Measurements from ENCODE around the gene UCP2. TPM values are rescaled to one million over a fixed set of nuclear protein-coding genes. Genes with fewer than 3 reads are reported as not detected.

The UCP2 gene
- total and polyA plus RNA-seq, 9 of the 15 experiments (the other 6 are each of a cell fraction or from before 2014, with no cell fraction given) = 19.2 to 216 (median 87.9) TPM

DNA sequence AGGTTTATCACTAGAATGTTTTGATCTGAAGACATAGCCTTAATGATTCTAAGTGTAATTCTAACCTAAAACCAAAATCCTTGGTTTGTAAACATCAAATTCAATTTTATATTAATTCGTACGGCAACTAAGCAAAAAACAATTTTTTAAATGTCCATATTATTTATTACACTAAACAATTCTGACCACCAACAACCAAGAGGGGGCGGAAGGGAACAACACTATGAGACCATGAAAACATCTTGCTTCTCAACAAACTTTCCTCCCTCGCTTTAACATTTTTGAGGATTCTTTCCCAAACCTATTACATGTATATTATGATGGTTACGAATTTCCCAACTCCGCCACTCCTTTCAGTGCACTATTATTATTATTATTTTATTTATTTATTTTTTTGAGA lies 6.5 kb upstream of the UCP2 start (continued):
- TF ChIP-seq ZFX (CRISPR knock-in tag; IDR thresholded peaks at IDR 0.05) (no peak), MCM7 (IDR thresholded peaks at IDR 0.05) (no peak)

DNA sequence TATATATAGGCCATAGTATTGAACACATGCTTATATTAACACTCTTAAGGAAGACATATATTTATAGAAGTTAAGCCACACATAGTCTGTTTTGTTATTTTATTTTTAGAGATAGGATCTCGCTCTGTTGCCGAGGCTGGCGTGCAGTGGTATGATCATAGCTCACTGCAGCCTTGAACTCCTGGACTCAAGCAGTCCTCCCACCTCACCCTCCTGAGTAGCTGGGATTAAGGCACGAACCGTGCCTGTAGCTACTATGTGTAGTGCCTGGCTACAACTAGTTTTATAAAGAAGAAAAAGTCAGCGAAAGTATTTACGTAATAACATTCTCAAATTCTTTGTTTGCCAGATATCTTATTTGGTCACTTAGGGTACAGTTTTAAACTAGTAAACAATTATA lies 5.6 kb upstream of the UCP2 start:
- Histone ChIP-seq H3K4me3 (no peak overlapping the region), H3K4me2 (ENCODE audit: insufficient read depth, low read length) (no peak overlapping the region), H3K27ac (ENCODE audit: extremely low read depth, low read depth, low read length) (no peak overlapping the region), H3K9me1 (ENCODE audit: control insufficient read depth, insufficient read depth, low read length) (no peaks in the 10 kb centered on the region), H3K79me2 (ENCODE audit: control insufficient read depth, insufficient read depth, low read length) (no peaks in the 10 kb centered on the region; the same call in 2 of the 3 replicates), H4K20me1 (replicated peaks; ENCODE audit: control insufficient read depth, insufficient read depth, low read length) (no peaks in the 10 kb centered on the region), H3K27me3 (ENCODE audit: control insufficient read depth in 2 of 2, insufficient read depth in 2 of 2, low read length in 2 of 2) (no peaks in the 10 kb centered on the region), H3K9ac (ENCODE audit: insufficient read depth in 1 of 2, low read depth in 2 of 2, low read length in 2 of 2) (no peak overlapping the region), H3K9me3 (replicated peaks; ENCODE audit: control insufficient read depth, insufficient read depth, low read depth, low read length) (no peaks in the 10 kb centered on the region), H3K4me1 (replicated peaks in 1 of 2; ENCODE audit: control insufficient read depth in 2 of 2, insufficient read depth in 2 of 2, low read length in 2 of 2) (peaks cover 17% of the 10 kb centered on the region in 2 experiments; a peak in 4 of 5 replicates), H3K36me3 (ENCODE audit: control insufficient read depth, insufficient read depth, low read length) (no peaks in the 10 kb centered on the region), H2AFZ (ENCODE audit: low read depth, low read length) (no peak overlapping the region)
- FAIRE-seq (no peak), DNase-seq (ENCODE audit: extremely low read depth in 1 of 4, low spot score in 3 of 4) (no peak), ATAC-seq (no peak)
- CTCF ChIA-PET (ENCODE audit: low intra/inter-chr PET ratio) = interaction anchor here (2.1 kb wide), 1 partner anchor 103 kb away, joined by 13 read pairs; no protein-coding TSS in a partner anchor
- in situ Hi-C loops (cut with MboI) = loop anchor here (5.0 kb wide), 1 partner anchor 99 kb away; no protein-coding TSS in a partner anchor
- intact Hi-C loops (cut with micrococcal nuclease) = no loop called here
- TF ChIP-seq ZNF57 (CRISPR knock-in tag; IDR thresholded peaks at IDR 0.05) (no peak), SMARCE1 (IDR thresholded peaks at IDR 0.05) (no peak), STAT5A (IDR thresholded peaks at IDR 0.05; ENCODE audit: borderline replicate concordance, low read length) (no peak), ZNF354B (CRISPR knock-in tag; IDR thresholded peaks at IDR 0.05) (no peak), ZKSCAN8 (CRISPR knock-in tag; IDR thresholded peaks at IDR 0.05) (no peak), NCOA2 (IDR thresholded peaks at IDR 0.05; ENCODE audit: partially characterized antibody in 2 of 2) (no peak), HNRNPUL1 (IDR thresholded peaks at IDR 0.05; ENCODE audit: low read length) (no peak), ADNP (tag; IDR thresholded peaks at IDR 0.05) (no peak)
- TF ChIP-seq, protein P1, sequence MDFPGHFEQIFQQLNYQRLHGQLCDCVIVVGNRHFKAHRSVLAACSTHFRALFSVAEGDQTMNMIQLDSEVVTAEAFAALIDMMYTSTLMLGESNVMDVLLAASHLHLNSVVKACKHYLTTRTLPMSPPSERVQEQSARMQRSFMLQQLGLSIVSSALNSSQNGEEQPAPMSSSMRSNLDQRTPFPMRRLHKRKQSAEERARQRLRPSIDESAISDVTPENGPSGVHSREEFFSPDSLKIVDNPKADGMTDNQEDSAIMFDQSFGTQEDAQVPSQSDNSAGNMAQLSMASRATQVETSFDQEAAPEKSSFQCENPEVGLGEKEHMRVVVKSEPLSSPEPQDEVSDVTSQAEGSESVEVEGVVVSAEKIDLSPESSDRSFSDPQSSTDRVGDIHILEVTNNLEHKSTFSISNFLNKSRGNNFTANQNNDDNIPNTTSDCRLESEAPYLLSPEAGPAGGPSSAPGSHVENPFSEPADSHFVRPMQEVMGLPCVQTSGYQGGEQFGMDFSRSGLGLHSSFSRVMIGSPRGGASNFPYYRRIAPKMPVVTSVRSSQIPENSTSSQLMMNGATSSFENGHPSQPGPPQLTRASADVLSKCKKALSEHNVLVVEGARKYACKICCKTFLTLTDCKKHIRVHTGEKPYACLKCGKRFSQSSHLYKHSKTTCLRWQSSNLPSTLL (IDR thresholded peaks at IDR 0.05) = no peak
- TF ChIP-seq, protein P2, sequence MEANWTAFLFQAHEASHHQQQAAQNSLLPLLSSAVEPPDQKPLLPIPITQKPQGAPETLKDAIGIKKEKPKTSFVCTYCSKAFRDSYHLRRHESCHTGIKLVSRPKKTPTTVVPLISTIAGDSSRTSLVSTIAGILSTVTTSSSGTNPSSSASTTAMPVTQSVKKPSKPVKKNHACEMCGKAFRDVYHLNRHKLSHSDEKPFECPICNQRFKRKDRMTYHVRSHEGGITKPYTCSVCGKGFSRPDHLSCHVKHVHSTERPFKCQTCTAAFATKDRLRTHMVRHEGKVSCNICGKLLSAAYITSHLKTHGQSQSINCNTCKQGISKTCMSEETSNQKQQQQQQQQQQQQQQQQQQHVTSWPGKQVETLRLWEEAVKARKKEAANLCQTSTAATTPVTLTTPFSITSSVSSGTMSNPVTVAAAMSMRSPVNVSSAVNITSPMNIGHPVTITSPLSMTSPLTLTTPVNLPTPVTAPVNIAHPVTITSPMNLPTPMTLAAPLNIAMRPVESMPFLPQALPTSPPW (CRISPR knock-in tag; IDR thresholded peaks at IDR 0.05) = no peak
- TF ChIP-seq, protein P3, sequence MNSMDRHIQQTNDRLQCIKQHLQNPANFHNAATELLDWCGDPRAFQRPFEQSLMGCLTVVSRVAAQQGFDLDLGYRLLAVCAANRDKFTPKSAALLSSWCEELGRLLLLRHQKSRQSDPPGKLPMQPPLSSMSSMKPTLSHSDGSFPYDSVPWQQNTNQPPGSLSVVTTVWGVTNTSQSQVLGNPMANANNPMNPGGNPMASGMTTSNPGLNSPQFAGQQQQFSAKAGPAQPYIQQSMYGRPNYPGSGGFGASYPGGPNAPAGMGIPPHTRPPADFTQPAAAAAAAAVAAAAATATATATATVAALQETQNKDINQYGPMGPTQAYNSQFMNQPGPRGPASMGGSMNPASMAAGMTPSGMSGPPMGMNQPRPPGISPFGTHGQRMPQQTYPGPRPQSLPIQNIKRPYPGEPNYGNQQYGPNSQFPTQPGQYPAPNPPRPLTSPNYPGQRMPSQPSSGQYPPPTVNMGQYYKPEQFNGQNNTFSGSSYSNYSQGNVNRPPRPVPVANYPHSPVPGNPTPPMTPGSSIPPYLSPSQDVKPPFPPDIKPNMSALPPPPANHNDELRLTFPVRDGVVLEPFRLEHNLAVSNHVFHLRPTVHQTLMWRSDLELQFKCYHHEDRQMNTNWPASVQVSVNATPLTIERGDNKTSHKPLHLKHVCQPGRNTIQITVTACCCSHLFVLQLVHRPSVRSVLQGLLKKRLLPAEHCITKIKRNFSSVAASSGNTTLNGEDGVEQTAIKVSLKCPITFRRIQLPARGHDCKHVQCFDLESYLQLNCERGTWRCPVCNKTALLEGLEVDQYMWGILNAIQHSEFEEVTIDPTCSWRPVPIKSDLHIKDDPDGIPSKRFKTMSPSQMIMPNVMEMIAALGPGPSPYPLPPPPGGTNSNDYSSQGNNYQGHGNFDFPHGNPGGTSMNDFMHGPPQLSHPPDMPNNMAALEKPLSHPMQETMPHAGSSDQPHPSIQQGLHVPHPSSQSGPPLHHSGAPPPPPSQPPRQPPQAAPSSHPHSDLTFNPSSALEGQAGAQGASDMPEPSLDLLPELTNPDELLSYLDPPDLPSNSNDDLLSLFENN (IDR thresholded peaks at IDR 0.05; ENCODE audit: low read depth in 2 of 2, low read length in 2 of 2) = no peak
- BruUV-seq (replicated peaks) = no TSS peak
- POLR2A ChIA-PET = interaction anchor here (1.2 kb wide), 1 partner anchor 183 kb away, joined by 3 read pairs; the partner anchor contains the start of genes C2CD3 and PPME1
- WGBS (ENCODE audit: insufficient coverage, low coverage, missing lambda C conversion rate) = 78% methylated on average over 7 of the region's 7 CpGs

All from K562 (cell line).